MM.1S (cell line): ENCODE results near the gene CTNNA3.

Source experiments
- CTCF ChIP-seq: fragments of 300-600 bp; sonication (generic); IDR thresholded peaks from 2 replicates; pipeline ENCODE4 v1.5.1; 2016; ENCODE audit warnings: antibody characterized with exemption, low read length, mixed read lengths
- EZH2 ChIP-seq: fragments of 300-600 bp; sonication (generic); optimal IDR thresholded peaks from 2 replicates; pipeline ENCODE3; 2017; ENCODE audit warnings: low read depth, mild to moderate bottlenecking, antibody characterized with exemption, low read length, mixed read lengths
- EZH2phosphoT487 ChIP-seq: fragments of 300-600 bp; sonication (generic); IDR thresholded peaks from 2 replicates; pipeline ENCODE4 v1.6.1; 2018; ENCODE audit warnings: antibody characterized with exemption, low read length

- TF ChIP-seq CTCF (no peak), EZH2phosphoT487 (no peak), EZH2 (no peak)
Measured at GRCh38 chr10:66848856-66849255, 847.1 kb downstream of the CTNNA3 start.
